ENCODE results near the gene SLC2A13.

GRCh38 chr12:39713552-39713951 is 392.3 kb downstream of the SLC2A13 start:
- TF ChIP-seq CTCF (IDR thresholded peaks at IDR 0.05; ENCODE audit: low read depth, low read length): no peak
- no peak for TF ChIP-seq MAX (IDR thresholded peaks at IDR 0.05; ENCODE audit: low read depth, low read length)

Data from NB4 (cell line).